MCF 10A (cell line): ENCODE results near the gene KIAA1755. TPM values are rescaled to one million over a fixed set of nuclear protein-coding genes. Genes with fewer than 3 reads are reported as not detected.

Experiments used
- BruUV-seq: library from RNA; stranded (reverse); fragments of 400-500 nt; replicated peaks from 2 replicates; lab custom pipeline; 2021; lab: Mats Ljungman, UMichigan
- CTCF ChIA-PET: fragments of 300-600 bp; sonication (Branson Sonifier 250); formaldehyde crosslinking; extraction: SDS; loops from one replicate; lab custom pipeline; 2021; ENCODE audit warnings: antibody characterized with exemption, inconsistent platforms; lab: Yijun Ruan, JAX
- POLR2A ChIA-PET: fragments of 300-600, 350-650 bp; sonication (Branson Sonifier 250); formaldehyde crosslinking; extraction: SDS; loops from one replicate; lab custom pipeline; 2020; ENCODE audit warnings: antibody characterized with exemption, inconsistent platforms; lab: Yijun Ruan, JAX
- DNase-seq: peaks from one replicate; pipeline ENCODE4 v3.0.0-alpha.2; 2018; ENCODE audit not compliant: unreplicated experiment
- H3K27ac Mint-ChIP-seq: one replicate; pipeline ENCODE4 v1.8.0; 2022; ENCODE audit warnings: mild to moderate bottlenecking, low read depth, mixed read lengths; ENCODE audit not compliant: unreplicated experiment
- H3K27me3 Mint-ChIP-seq: one replicate; pipeline ENCODE4 v1.8.0; 2022; ENCODE audit warnings: mixed read lengths; ENCODE audit not compliant: insufficient read depth, unreplicated experiment
- H3K36me3 Mint-ChIP-seq: one replicate; pipeline ENCODE4 v1.8.0; 2022; ENCODE audit warnings: mild to moderate bottlenecking, moderate library complexity, mixed read lengths; ENCODE audit not compliant: insufficient read depth, unreplicated experiment
- H3K4me1 Mint-ChIP-seq: one replicate; pipeline ENCODE4 v1.8.0; 2022; ENCODE audit warnings: mixed read lengths; ENCODE audit not compliant: insufficient read depth, unreplicated experiment
- H3K4me3 Mint-ChIP-seq: one replicate; pipeline ENCODE4 v1.8.0; 2022; ENCODE audit warnings: mild to moderate bottlenecking, moderate library complexity, mixed read lengths; ENCODE audit not compliant: unreplicated experiment
- H3K9me3 Mint-ChIP-seq: one replicate; pipeline ENCODE4 v1.8.0; 2022; ENCODE audit warnings: mixed read lengths; ENCODE audit not compliant: unreplicated experiment
- CTCF ChIP-seq: fragments of 200-600 bp; IDR thresholded peaks from one replicate; pipeline ENCODE4 v1.8.0; 2022; ENCODE audit warnings: antibody characterized with exemption, mild to moderate bottlenecking; ENCODE audit not compliant: unreplicated experiment
- intact Hi-C: fragments of 100-400 bp; cut with micrococcal nuclease; formaldehyde crosslinking; loops from 2 replicates; pipeline ENCODE4 v1.14.1; 2022
- total RNA-seq: library from RNA; stranded (reverse); gene quantifications from 2 replicates; pipeline ENCODE4 v1.2.3, GENCODE V29; 2022

The KIAA1755 gene
- total RNA-seq, 1 experiment from 2014 or later: not detected

DNA sequence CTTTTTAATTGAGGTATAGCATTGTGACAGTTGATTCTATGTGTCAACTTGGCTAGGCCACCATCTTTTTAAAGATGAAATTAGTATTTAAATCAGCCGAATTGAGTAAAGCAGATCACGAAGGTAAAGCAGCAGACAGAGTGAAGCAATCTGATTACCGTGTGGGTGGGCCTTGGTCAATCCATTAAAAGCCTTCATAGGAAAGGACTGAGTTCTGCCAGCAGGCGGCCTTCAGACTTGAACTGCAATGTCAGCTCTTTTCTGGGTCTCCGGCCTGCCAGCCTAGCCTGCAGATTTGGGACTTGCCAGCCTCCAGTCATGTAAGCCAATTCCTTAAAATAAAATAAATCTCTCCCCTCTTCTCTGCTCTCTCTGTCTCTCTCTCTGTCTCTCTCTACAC lies 73.0 kb downstream of the KIAA1755 start:
- Mint-ChIP-seq H3K27me3 (no peaks in the 10 kb centered on the region), H3K4me1 (peaks cover 21% of the 10 kb centered on the region), H3K4me3 (no peak overlapping the region), H3K27ac (no peak overlapping the region), H3K9me3 (no peaks in the 10 kb centered on the region), H3K36me3 (peaks cover 5% of the 10 kb centered on the region)
- no TSS peak for BruUV-seq
- intact Hi-C loops: no loop called here
- TF ChIP-seq CTCF: no peak
- DNase-seq: peak; percentile 60
- CTCF ChIA-PET: interaction anchor here (0.7 to 1.1 kb wide), 2 partner anchors 9 to 49 kb away, joined by 3 read pairs; no protein-coding TSS in a partner anchor
- POLR2A ChIA-PET: interaction anchor here (1.0 to 1.4 kb wide), 2 partner anchors 9 to 20 kb away, joined by 4 to 7 read pairs; no protein-coding TSS in a partner anchor

- Mint-ChIP-seq H3K27me3 (no peaks in the 10 kb centered on the region), H3K4me3 (no peak overlapping the region), H3K36me3 (peaks cover 5% of the 10 kb centered on the region), H3K4me1 (peaks cover 21% of the 10 kb centered on the region), H3K27ac (no peak overlapping the region), H3K9me3 (no peaks in the 10 kb centered on the region)
- BruUV-seq: no TSS peak
- POLR2A ChIA-PET: interaction anchor here (0.5 to 1.4 kb wide), 4 partner anchors 9 to 683 kb away, joined by 3 to 7 read pairs (median 4); no protein-coding TSS in a partner anchor
- DNase-seq: peak; percentile 40
- no peak for TF ChIP-seq CTCF
- intact Hi-C loops: no loop called here
- CTCF ChIA-PET: no interaction called here
Measured at GRCh38 chr20:38186788-38187221, 73.7 kb downstream of the KIAA1755 start.

DNA sequence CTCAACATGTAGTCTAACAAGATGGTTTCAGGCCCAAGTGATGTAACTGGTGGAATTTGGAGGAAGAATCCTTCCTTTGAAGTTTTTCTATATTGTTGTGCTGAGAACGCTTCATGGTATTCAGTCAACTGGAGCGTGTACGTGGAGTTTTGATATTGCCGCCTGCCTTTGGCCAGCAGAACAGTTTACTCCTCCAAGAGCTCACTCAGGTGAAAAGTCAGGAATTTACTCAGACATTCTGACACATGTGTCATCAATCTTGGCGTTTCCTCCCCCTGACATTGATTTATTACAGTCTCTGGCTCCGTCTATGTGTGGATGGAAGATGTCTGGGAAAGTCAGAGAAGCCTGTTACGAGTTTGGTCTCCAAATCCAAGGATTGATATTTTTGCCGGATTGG lies 76.4 kb downstream of the KIAA1755 start:
- Mint-ChIP-seq H3K9me3 (no peaks in the 10 kb centered on the region), H3K4me3 (no peak overlapping the region), H3K4me1 (peaks cover 21% of the 10 kb centered on the region), H3K36me3 (peaks cover 5% of the 10 kb centered on the region), H3K27me3 (no peaks in the 10 kb centered on the region), H3K27ac (peak overlapping the region; percentile 3)
- ChIA-PET CTCF (interaction anchor here (1.0 kb wide), 1 partner anchor 10 kb away, joined by 3 read pairs; no protein-coding TSS in a partner anchor), POLR2A (interaction anchor here (0.7 to 1.6 kb wide), 6 partner anchors 11 to 40 kb away, joined by 3 to 5 read pairs (median 3); no protein-coding TSS in a partner anchor)
- intact Hi-C loops: no loop called here
- BruUV-seq: no TSS peak
- peak; percentile 76 for DNase-seq
- no peak for TF ChIP-seq CTCF

DNA sequence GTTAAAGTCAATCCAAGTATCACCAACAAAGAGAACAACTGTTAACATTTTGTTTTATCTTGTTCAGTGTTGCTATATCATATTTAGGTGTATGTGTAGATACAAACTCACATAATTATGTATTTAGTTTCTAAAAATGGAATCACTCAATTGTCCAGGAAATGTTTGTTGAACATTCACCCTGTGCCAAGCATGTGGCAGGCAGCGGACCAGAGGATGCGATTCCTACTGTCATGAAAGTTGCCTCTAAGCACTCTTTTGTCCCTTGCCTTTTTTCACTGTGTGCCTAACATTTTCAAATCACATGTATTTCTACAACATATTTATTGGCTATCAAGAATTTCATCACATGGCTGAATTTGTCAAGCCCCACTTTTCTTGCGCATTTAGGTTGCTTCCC lies 78.6 kb downstream of the KIAA1755 start:
- ChIA-PET POLR2A (interaction anchor here (1.7 kb wide), 1 partner anchor 14 kb away, joined by 6 read pairs; no protein-coding TSS in a partner anchor), CTCF (interaction anchor here (1.2 to 1.9 kb wide), 3 partner anchors 39 to 72 kb away, joined by 3 to 13 read pairs (median 4); no protein-coding TSS in a partner anchor)
- Mint-ChIP-seq H3K9me3 (no peaks in the 10 kb centered on the region), H3K4me3 (no peak overlapping the region), H3K27ac (no peak overlapping the region), H3K4me1 (peaks cover 16% of the 10 kb centered on the region), H3K27me3 (no peaks in the 10 kb centered on the region), H3K36me3 (peaks cover 5% of the 10 kb centered on the region)
- no peak for DNase-seq
- BruUV-seq: no TSS peak
- intact Hi-C loops: no loop called here
- TF ChIP-seq CTCF: no peak
